MM.1S (cell line): ENCODE measurements around the gene PTTG1.

Source experiments
- CTCF ChIP-seq: fragments of 300-600 bp; sonication (generic); IDR thresholded peaks from 2 replicates; pipeline ENCODE4 v1.5.1; 2016; ENCODE audit warnings: antibody characterized with exemption, low read length, mixed read lengths
- EZH2 ChIP-seq: fragments of 300-600 bp; sonication (generic); optimal IDR thresholded peaks from 2 replicates; pipeline ENCODE3; 2017; ENCODE audit warnings: low read depth, mild to moderate bottlenecking, antibody characterized with exemption, low read length, mixed read lengths

GRCh38 chr5:160436017-160436416, 14.4 kb downstream of the PTTG1 start:
- TF ChIP-seq CTCF (no peak), EZH2 (no peak)
